Measurements from ENCODE around the gene TMEM248. TPM values are rescaled to one million over a fixed set of nuclear protein-coding genes. Genes with fewer than 3 reads are reported as not detected.
"Not testable (repeated sequence)": the region's sequence is repeated elsewhere in the genome, so short reads cannot be mapped to it uniquely, and the experiment has no call there.

TMEM248 gene
- total and polyA plus RNA-seq, 2 donors (not counting 1 experiment from before 2014, with no cell fraction given), result 114 to 131 TPM

DNA sequence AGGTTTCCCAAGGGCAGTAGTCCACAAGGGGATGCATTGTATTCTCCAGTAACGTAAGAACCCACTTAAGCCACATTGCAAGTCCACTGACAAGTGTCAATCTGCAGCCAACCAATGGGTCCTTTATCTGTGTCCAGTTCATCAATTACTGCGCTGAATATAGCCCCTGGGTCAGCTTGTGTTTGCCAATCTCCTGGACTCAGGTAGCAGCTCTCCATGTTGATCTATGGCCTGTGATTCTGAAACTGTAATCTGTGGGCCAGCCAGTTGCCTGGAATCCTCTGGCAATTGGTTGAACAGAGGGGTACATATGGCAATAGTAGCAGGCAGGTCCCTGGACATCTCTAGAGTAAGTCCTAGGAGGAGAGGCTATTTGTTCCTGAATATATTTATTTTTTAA is 8.8 kb upstream of the TMEM248 start:
- 96% methylated on average over 2 of the region's 2 CpGs for WGBS (ENCODE audit: insufficient coverage)
- no peak overlapping the region for H3K9ac ChIP-seq (ENCODE audit: low read length)
- TF ChIP-seq EZH2 (IDR thresholded peaks at IDR 0.05; ENCODE audit: borderline replicate concordance, insufficient read depth, low read depth, low read length, poor library complexity, severe bottlenecking) (no peak), CTCF (IDR thresholded peaks at IDR 0.05) (no peak)
- Mint-ChIP-seq H3K27me3 (no peaks in the 10 kb centered on the region), H3K4me1 (peaks cover 10% of the 10 kb centered on the region), H3K4me3 (no peak overlapping the region), H3K9me3 (ENCODE audit: insufficient read depth) (no peaks in the 10 kb centered on the region), H3K27ac (no peak overlapping the region)
- ChIA-PET CTCF (interaction anchor here (1.0 kb wide), 1 partner anchor 18 kb away, joined by 3 read pairs; no protein-coding TSS in a partner anchor), POLR2A (no interaction called here)
- H3K36me3 ChIP-seq (replicated peaks in 1 of 2; ENCODE audit: control extremely low read depth in 1 of 2, control insufficient read depth in 1 of 2, extremely low read depth in 1 of 2, insufficient read depth in 2 of 2, low read length in 1 of 2), result no peaks in the 10 kb centered on the region
- H3K79me2 ChIP-seq (ENCODE audit: control insufficient read depth, insufficient read depth, low read length), result no peaks in the 10 kb centered on the region
- no peak overlapping the region for H3K4me3 ChIP-seq (ENCODE audit: control extremely low read depth in 1 of 5, extremely low read depth in 1 of 5, insufficient read depth in 1 of 5, low read depth in 2 of 5, low read length in 4 of 5)
- H3K4me1 ChIP-seq (ENCODE audit: control insufficient read depth in 2 of 2, insufficient read depth in 2 of 2, low read length in 2 of 2), result peaks cover 0 to 3% of the 10 kb centered on the region in 2 donors
- H3K4me2 ChIP-seq (replicated peaks; ENCODE audit: low read depth, low read length, poor library complexity, severe bottlenecking), result no peak overlapping the region
- no peaks in the 10 kb centered on the region for H4K20me1 ChIP-seq (ENCODE audit: control insufficient read depth, insufficient read depth, low read length, poor library complexity, severe bottlenecking)
- no peak overlapping the region for H2AFZ ChIP-seq (ENCODE audit: insufficient read depth, low read depth, low read length, poor library complexity, severe bottlenecking)
- intact Hi-C loops (cut with micrococcal nuclease), result no loop called here
- H3K27me3 ChIP-seq (replicated peaks in 1 of 4; ENCODE audit: control extremely low read depth in 1 of 4, control insufficient read depth in 3 of 4, insufficient read depth in 4 of 4, low read length in 3 of 4), result no peaks in the 10 kb centered on the region
- no peak overlapping the region for H3K27ac ChIP-seq (ENCODE audit: low read length in 2 of 2)
- no peaks in the 10 kb centered on the region for H3K9me3 ChIP-seq (ENCODE audit: control extremely low read depth in 1 of 3, control insufficient read depth in 2 of 3, insufficient read depth in 1 of 3, low read length in 2 of 3)
- ATAC-seq (ENCODE audit: low read depth), result no peak
- DNase-seq, result no peak

DNA sequence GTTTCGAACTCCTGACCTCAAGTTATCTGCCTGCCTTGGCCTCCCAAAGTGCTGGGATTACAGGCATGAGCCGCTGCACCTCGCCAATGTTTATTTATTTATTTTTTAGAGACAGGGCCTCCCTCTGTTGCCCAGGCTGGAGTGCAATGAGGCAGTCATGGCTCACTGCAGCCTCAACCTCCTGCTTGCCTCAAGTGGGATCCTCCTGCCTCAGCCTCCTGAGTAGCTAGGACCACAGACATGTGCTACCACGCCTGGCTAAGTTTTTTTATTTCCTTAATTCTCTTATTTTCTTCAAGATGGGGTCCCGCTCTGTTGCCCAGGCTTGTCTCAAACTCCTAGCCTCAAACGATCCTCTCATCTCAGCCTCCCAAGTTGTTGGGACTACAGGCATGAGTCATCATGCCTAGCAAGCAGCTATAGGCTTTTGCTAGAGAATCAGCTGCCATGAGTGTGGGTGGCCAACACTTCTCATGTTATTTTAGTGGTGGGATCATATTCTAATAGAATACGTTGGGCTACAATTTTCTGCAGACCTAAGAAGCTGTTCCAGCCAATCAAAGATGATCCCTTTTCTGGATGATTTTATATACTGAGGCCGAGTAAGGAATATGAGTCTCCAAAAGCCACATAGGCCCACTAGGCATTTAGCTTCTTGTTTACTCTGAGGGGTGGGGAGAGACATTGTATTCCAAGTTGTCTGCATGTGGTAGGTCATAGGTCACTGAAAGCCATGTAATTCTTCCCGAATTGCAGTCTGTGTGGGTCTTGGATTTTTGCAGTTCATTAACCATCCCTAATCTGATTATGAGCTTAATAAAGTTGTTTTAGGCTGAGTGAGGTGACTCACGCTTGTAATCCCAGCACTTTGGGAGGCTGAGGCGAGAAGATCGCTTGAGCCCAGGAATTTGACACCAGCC is 7.6 kb upstream of the TMEM248 start:
- Histone ChIP-seq H3K36me3 (replicated peaks in 1 of 2; ENCODE audit: control extremely low read depth in 1 of 2, control insufficient read depth in 1 of 2, extremely low read depth in 1 of 2, insufficient read depth in 2 of 2, low read length in 1 of 2) (no peaks in the 10 kb centered on the region), H3K27ac (ENCODE audit: low read length in 2 of 2) (no peak overlapping the region), H3K79me2 (ENCODE audit: control insufficient read depth, insufficient read depth, low read length) (no peaks in the 10 kb centered on the region), H3K9ac (ENCODE audit: low read length) (no peak overlapping the region), H3K27me3 (replicated peaks in 1 of 4; ENCODE audit: control extremely low read depth in 1 of 4, control insufficient read depth in 3 of 4, insufficient read depth in 4 of 4, low read length in 3 of 4) (no peaks in the 10 kb centered on the region), H3K9me3 (ENCODE audit: control extremely low read depth in 1 of 3, control insufficient read depth in 2 of 3, insufficient read depth in 1 of 3, low read length in 2 of 3) (no peaks in the 10 kb centered on the region), H3K4me1 (ENCODE audit: control insufficient read depth in 2 of 2, insufficient read depth in 2 of 2, low read length in 2 of 2) (peaks cover 0 to 3% of the 10 kb centered on the region in 2 donors), H3K4me3 (ENCODE audit: control extremely low read depth in 1 of 5, extremely low read depth in 1 of 5, insufficient read depth in 1 of 5, low read depth in 2 of 5, low read length in 4 of 5) (no peak overlapping the region), H4K20me1 (ENCODE audit: control insufficient read depth, insufficient read depth, low read length, poor library complexity, severe bottlenecking) (no peaks in the 10 kb centered on the region), H3K4me2 (replicated peaks; ENCODE audit: low read depth, low read length, poor library complexity, severe bottlenecking) (no peak overlapping the region), H2AFZ (ENCODE audit: insufficient read depth, low read depth, low read length, poor library complexity, severe bottlenecking) (no peak overlapping the region)
- no peaks in the 10 kb centered on the region for H3K9me3 Mint-ChIP-seq (ENCODE audit: insufficient read depth)
- WGBS (ENCODE audit: insufficient coverage), result 94% methylated on average over 7 of the region's 12 CpGs
- no peak overlapping the region for H3K4me3 Mint-ChIP-seq
- no peaks in the 10 kb centered on the region for H3K27me3 Mint-ChIP-seq
- no peak overlapping the region for H3K27ac Mint-ChIP-seq
- no peak for ATAC-seq (ENCODE audit: low read depth)
- POLR2A ChIA-PET, result no interaction called here
- no peak for DNase-seq
- H3K4me1 Mint-ChIP-seq, result peaks cover 13% of the 10 kb centered on the region
- intact Hi-C loops (cut with micrococcal nuclease), result no loop called here
- TF ChIP-seq EZH2 (IDR thresholded peaks at IDR 0.05; ENCODE audit: borderline replicate concordance, insufficient read depth, low read depth, low read length, poor library complexity, severe bottlenecking) (no peak), CTCF (IDR thresholded peaks at IDR 0.05) (no peak)
- CTCF ChIA-PET, result no interaction called here

- peaks cover 30% of the 10 kb centered on the region for H3K4me1 Mint-ChIP-seq
- H3K9ac ChIP-seq (ENCODE audit: low read length); H3K27ac Mint-ChIP-seq; DNase-seq; H4K20me1 ChIP-seq (ENCODE audit: control insufficient read depth, insufficient read depth, low read length, poor library complexity, severe bottlenecking); H3K9me3 ChIP-seq (ENCODE audit: control extremely low read depth in 1 of 3, control insufficient read depth in 2 of 3, insufficient read depth in 1 of 3, low read length in 2 of 3); ATAC-seq (ENCODE audit: low read depth); H3K27me3 Mint-ChIP-seq; H3K27me3 ChIP-seq (replicated peaks in 1 of 4; ENCODE audit: control extremely low read depth in 1 of 4, control insufficient read depth in 3 of 4, insufficient read depth in 4 of 4, low read length in 3 of 4); H3K9me3 Mint-ChIP-seq (ENCODE audit: insufficient read depth); H3K4me3 Mint-ChIP-seq; H3K36me3 ChIP-seq (replicated peaks in 1 of 2; ENCODE audit: control extremely low read depth in 1 of 2, control insufficient read depth in 1 of 2, extremely low read depth in 1 of 2, insufficient read depth in 2 of 2, low read length in 1 of 2); H3K4me2 ChIP-seq (replicated peaks; ENCODE audit: low read depth, low read length, poor library complexity, severe bottlenecking); H2AFZ ChIP-seq (ENCODE audit: insufficient read depth, low read depth, low read length, poor library complexity, severe bottlenecking); intact Hi-C loops (cut with micrococcal nuclease); H3K4me3 ChIP-seq (ENCODE audit: control extremely low read depth in 1 of 5, extremely low read depth in 1 of 5, insufficient read depth in 1 of 5, low read depth in 2 of 5, low read length in 4 of 5); H3K27ac ChIP-seq (ENCODE audit: low read length in 2 of 2); CTCF ChIA-PET: not testable (repeated sequence)
- 96% methylated on average over 3 of the region's 7 CpGs for WGBS (ENCODE audit: insufficient coverage)
- Histone ChIP-seq H3K79me2 (ENCODE audit: control insufficient read depth, insufficient read depth, low read length) (peaks cover 16% of the 10 kb centered on the region), H3K4me1 (ENCODE audit: control insufficient read depth in 2 of 2, insufficient read depth in 2 of 2, low read length in 2 of 2) (peaks cover 7 to 16% of the 10 kb centered on the region in 2 donors)
- POLR2A ChIA-PET, result interaction anchor here (0.6 kb wide), 1 partner anchor 325 kb away, joined by 4 read pairs; no protein-coding TSS in a partner anchor
Observed at GRCh38 chr7:66917904-66918303, 3.1 kb upstream of the TMEM248 start.

Data from B cell (primary cell).